ENCODE measurements around the gene CNGA3.

CNGA3 gene

DNA sequence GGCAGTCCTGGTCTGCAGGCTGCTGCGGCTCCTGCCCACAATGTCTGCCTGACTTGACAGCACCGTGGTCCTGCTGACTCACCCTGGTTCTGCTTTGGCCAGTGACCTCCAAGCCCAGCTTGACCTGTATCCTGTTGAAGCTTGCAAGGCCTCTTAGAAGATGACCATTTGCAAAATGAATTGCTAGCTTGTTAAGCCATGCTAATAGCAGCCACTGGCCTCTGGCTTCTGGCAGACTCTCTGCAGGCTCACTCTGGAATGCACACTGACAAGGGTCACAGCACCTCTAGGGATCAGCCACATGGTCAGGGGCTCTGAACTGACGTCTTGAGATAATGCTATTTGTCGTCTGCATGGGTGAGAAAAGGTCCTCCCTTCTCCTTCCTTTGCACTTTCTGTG lies 25.9 kb downstream of the CNGA3 start:
- no peak overlapping the region for H3K4me2 ChIP-seq (ENCODE audit: low read length)
- no peaks in the 10 kb centered on the region for H3K36me3 ChIP-seq (replicated peaks; ENCODE audit: low read depth, low read length)
- H3K9ac ChIP-seq (ENCODE audit: low read length): no peak overlapping the region
- H3K27ac ChIP-seq (ENCODE audit: low read length): no peak overlapping the region
- peaks cover 33% of the 10 kb centered on the region; the same call in 1 of the 2 replicates for H3K27me3 ChIP-seq (ENCODE audit: low read depth, low read length)
- no peak overlapping the region for H3K4me3 ChIP-seq (ENCODE audit: low read length)
- peaks cover 11% of the 10 kb centered on the region; the same call in 1 of the 2 replicates for H3K9me3 ChIP-seq (ENCODE audit: insufficient read depth, low read length)
- no peaks in the 10 kb centered on the region for H3K79me2 ChIP-seq (ENCODE audit: low read length)
- H4K20me1 ChIP-seq (ENCODE audit: insufficient read depth, low read length): no peaks in the 10 kb centered on the region
- no peak for TF ChIP-seq EZH2phosphoT487 (IDR thresholded peaks at IDR 0.05; ENCODE audit: low read depth)
- no peak overlapping the region for H2AFZ ChIP-seq (ENCODE audit: low read depth, low read length)
- no peaks in the 10 kb centered on the region for H3K4me1 ChIP-seq (ENCODE audit: low read length)

DNA sequence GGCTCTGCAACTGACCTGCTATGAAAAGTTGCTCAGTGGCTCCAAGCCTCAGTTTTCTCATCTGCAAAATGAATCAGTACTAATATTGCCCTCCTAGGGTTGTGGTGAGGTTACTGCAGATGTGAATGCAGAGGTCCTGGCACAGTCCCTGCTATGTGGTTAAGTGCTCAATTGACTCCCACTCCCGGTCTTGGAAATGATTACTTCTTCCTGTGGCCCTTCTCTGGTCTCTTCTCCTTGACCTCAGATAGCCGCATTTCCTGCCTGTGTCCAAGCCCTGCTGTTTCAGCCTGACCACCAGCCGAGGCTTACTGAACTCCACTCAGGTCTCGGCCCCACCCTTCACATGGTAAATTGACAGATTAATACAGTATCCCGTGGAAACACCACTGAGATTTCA lies 26.3 kb downstream of the CNGA3 start:
- no peaks in the 10 kb centered on the region for H3K4me1 ChIP-seq (ENCODE audit: low read length)
- peaks cover 11% of the 10 kb centered on the region; the same call in 1 of the 2 replicates for H3K9me3 ChIP-seq (ENCODE audit: insufficient read depth, low read length)
- H3K4me3 ChIP-seq (ENCODE audit: low read length): no peak overlapping the region
- no peak overlapping the region for H2AFZ ChIP-seq (ENCODE audit: low read depth, low read length)
- peaks cover 35% of the 10 kb centered on the region; the same call in 1 of the 2 replicates for H3K27me3 ChIP-seq (ENCODE audit: low read depth, low read length)
- H3K79me2 ChIP-seq (ENCODE audit: low read length): no peaks in the 10 kb centered on the region
- no peak overlapping the region for H3K9ac ChIP-seq (ENCODE audit: low read length)
- no peaks in the 10 kb centered on the region for H4K20me1 ChIP-seq (ENCODE audit: insufficient read depth, low read length)
- no peak for TF ChIP-seq EZH2phosphoT487 (IDR thresholded peaks at IDR 0.05; ENCODE audit: low read depth)
- TF ChIP-seq, protein P1, sequence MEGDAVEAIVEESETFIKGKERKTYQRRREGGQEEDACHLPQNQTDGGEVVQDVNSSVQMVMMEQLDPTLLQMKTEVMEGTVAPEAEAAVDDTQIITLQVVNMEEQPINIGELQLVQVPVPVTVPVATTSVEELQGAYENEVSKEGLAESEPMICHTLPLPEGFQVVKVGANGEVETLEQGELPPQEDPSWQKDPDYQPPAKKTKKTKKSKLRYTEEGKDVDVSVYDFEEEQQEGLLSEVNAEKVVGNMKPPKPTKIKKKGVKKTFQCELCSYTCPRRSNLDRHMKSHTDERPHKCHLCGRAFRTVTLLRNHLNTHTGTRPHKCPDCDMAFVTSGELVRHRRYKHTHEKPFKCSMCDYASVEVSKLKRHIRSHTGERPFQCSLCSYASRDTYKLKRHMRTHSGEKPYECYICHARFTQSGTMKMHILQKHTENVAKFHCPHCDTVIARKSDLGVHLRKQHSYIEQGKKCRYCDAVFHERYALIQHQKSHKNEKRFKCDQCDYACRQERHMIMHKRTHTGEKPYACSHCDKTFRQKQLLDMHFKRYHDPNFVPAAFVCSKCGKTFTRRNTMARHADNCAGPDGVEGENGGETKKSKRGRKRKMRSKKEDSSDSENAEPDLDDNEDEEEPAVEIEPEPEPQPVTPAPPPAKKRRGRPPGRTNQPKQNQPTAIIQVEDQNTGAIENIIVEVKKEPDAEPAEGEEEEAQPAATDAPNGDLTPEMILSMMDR (IDR thresholded peaks at IDR 0.05; ENCODE audit: low read depth, low read length): no peak
- H3K4me2 ChIP-seq (ENCODE audit: low read length): no peak overlapping the region
- no peaks in the 10 kb centered on the region for H3K36me3 ChIP-seq (replicated peaks; ENCODE audit: low read depth, low read length)
- no peak overlapping the region for H3K27ac ChIP-seq (ENCODE audit: low read length)

DNA sequence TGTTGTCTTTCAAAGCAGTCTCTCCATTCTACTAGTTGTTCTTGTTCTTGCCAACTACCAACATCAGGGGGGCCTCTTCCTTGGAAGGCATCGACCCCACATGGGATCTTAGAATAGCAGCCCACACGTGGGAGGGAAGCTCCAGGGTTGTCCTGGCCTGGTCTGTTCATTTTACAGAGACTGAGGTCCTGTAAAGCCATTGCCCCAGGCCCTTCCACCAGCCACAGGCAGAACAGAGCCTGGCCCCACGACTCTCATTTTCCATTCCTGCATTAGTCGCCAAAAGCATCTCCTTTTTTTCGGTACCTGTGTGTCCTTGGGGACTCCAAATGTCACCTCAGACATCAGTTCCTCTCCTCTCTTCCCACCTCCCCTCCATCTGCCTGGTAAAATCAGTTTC lies 28.0 kb downstream of the CNGA3 start:
- no peaks in the 10 kb centered on the region for H3K36me3 ChIP-seq (replicated peaks; ENCODE audit: low read depth, low read length)
- H2AFZ ChIP-seq (ENCODE audit: low read depth, low read length): no peak overlapping the region

DNA sequence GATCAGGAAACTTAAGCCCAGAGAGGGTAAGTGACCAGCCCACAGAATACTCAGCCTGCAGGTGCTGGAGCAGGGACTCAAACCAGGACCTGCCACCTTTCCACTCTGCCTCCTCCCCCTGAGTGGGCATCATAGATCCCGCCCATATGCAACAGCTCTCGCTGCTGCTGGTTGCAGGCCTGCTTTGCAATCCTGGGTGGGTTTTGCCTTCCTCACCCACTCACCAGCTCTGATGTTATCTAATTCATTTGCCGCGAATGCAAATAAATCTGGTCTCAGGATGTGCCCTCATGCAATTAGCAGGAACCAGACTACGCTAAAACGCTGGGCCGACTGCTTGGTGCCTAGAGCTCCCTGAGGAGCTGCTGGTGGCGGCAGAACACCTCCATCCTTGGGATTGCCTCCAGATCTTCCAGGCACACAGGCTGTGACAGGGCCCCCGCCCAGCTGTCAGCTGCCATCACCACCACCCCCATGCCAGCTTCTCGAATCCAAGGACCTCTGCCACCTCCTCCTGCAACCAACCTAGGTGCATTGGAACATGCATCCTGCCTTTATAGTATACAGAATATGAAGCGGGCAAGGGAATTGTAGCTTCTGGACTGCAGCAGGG lies 28.8 kb downstream of the CNGA3 start:
- Histone ChIP-seq H3K79me2 (ENCODE audit: low read length) (no peaks in the 10 kb centered on the region), H4K20me1 (ENCODE audit: insufficient read depth, low read length) (no peaks in the 10 kb centered on the region), H3K9me3 (ENCODE audit: insufficient read depth, low read length) (no peaks in the 10 kb centered on the region), H2AFZ (ENCODE audit: low read depth, low read length) (no peak overlapping the region), H3K36me3 (replicated peaks; ENCODE audit: low read depth, low read length) (no peaks in the 10 kb centered on the region), H3K4me3 (ENCODE audit: low read length) (no peak overlapping the region), H3K27ac (ENCODE audit: low read length) (no peak overlapping the region), H3K27me3 (ENCODE audit: low read depth, low read length) (peaks cover 46% of the 10 kb centered on the region; the same call in 1 of the 2 replicates), H3K9ac (ENCODE audit: low read length) (no peak overlapping the region), H3K4me1 (ENCODE audit: low read length) (no peaks in the 10 kb centered on the region), H3K4me2 (ENCODE audit: low read length) (no peak overlapping the region)
- TF ChIP-seq EZH2phosphoT487 (IDR thresholded peaks at IDR 0.05; ENCODE audit: low read depth): no peak
- TF ChIP-seq, protein P1 (IDR thresholded peaks at IDR 0.05; ENCODE audit: low read depth, low read length): no peak

More for the DNA sequence above, 28.0 kb downstream of the CNGA3 start:
- Histone ChIP-seq H3K79me2 (ENCODE audit: low read length) (no peaks in the 10 kb centered on the region), H3K9ac (ENCODE audit: low read length) (no peak overlapping the region), H3K4me3 (ENCODE audit: low read length) (no peak overlapping the region), H3K9me3 (ENCODE audit: insufficient read depth, low read length) (no peaks in the 10 kb centered on the region), H3K27me3 (ENCODE audit: low read depth, low read length) (peaks cover 46% of the 10 kb centered on the region; the same call in 1 of the 2 replicates), H4K20me1 (ENCODE audit: insufficient read depth, low read length) (no peaks in the 10 kb centered on the region), H3K27ac (ENCODE audit: low read length) (no peak overlapping the region), H3K4me1 (ENCODE audit: low read length) (no peaks in the 10 kb centered on the region), H3K4me2 (ENCODE audit: low read length) (no peak overlapping the region)
- TF ChIP-seq, protein P1 (IDR thresholded peaks at IDR 0.05; ENCODE audit: low read depth, low read length): no peak
- TF ChIP-seq EZH2phosphoT487 (IDR thresholded peaks at IDR 0.05; ENCODE audit: low read depth): no peak

All from OCI-LY3 (cell line).